ENCODE results near the gene DDX46.

- TF ChIP-seq, protein P1, sequence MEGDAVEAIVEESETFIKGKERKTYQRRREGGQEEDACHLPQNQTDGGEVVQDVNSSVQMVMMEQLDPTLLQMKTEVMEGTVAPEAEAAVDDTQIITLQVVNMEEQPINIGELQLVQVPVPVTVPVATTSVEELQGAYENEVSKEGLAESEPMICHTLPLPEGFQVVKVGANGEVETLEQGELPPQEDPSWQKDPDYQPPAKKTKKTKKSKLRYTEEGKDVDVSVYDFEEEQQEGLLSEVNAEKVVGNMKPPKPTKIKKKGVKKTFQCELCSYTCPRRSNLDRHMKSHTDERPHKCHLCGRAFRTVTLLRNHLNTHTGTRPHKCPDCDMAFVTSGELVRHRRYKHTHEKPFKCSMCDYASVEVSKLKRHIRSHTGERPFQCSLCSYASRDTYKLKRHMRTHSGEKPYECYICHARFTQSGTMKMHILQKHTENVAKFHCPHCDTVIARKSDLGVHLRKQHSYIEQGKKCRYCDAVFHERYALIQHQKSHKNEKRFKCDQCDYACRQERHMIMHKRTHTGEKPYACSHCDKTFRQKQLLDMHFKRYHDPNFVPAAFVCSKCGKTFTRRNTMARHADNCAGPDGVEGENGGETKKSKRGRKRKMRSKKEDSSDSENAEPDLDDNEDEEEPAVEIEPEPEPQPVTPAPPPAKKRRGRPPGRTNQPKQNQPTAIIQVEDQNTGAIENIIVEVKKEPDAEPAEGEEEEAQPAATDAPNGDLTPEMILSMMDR (IDR thresholded peaks at IDR 0.05; ENCODE audit: control extremely low read depth in 1 of 3, insufficient read depth in 1 of 3, low read depth in 1 of 3, low read length in 3 of 3) = no peak
- TF ChIP-seq CHD2 (IDR thresholded peaks at IDR 0.05; ENCODE audit: low read length) (no peak), YY1 (IDR thresholded peaks at IDR 0.05; ENCODE audit: low read depth, low read length) (no peak), ASH2L (IDR thresholded peaks at IDR 0.05; ENCODE audit: low read length) (no peak), TEAD4 (IDR thresholded peaks at IDR 0.05; ENCODE audit: low read depth, low read length) (no peak), POLR2AphosphoS5 (IDR thresholded peaks at IDR 0.05; ENCODE audit: low read depth, low read length) (no peak), SIRT6 (IDR thresholded peaks at IDR 0.05; ENCODE audit: low read length) (no peak), EZH2 (IDR thresholded peaks at IDR 0.05; ENCODE audit: low read depth, low read length, severe bottlenecking) (no peak), EP300 (IDR thresholded peaks at IDR 0.05; ENCODE audit: borderline replicate concordance in 1 of 2, low read depth in 2 of 2, low read length in 2 of 2) (no peak), RFX5 (IDR thresholded peaks at IDR 0.05; ENCODE audit: borderline replicate concordance, low read depth, low read length) (no peak), KDM5A (IDR thresholded peaks at IDR 0.05; ENCODE audit: low read length) (no peak), SP1 (IDR thresholded peaks at IDR 0.05; ENCODE audit: low read depth, low read length) (no peak), E2F6 (IDR thresholded peaks at IDR 0.05) (no peak), TAF1 (IDR thresholded peaks at IDR 0.05; ENCODE audit: low read depth, low read length) (no peak)
Measured at GRCh38 chr5:134803821-134804220, 45.2 kb downstream of the DDX46 start.
